PFSK-1 (cell line): ENCODE measurements around the gene HOXA13.

Source experiments
- POLR2AphosphoS5 ChIP-seq: IDR thresholded peaks from 2 replicates; pipeline ENCODE4 v1.6.1; 2012; ENCODE audit warnings: low read depth, mild to moderate bottlenecking, control low read depth, low read length, moderate library complexity
- REST ChIP-seq, 2 experiments: IDR thresholded peaks; 2 replicates each; pipeline versions ENCODE4 v1.6.1 to v1.8.0; 2011 to 2012; ENCODE audit warnings: low read depth in 2 of 2, low read length in 2 of 2, control low read depth in 1 of 2, inconsistent platforms in 1 of 2, mild to moderate bottlenecking in 1 of 2, moderate library complexity in 1 of 2; ENCODE audit not compliant: insufficient read depth in 1 of 2
- TAF1 ChIP-seq: IDR thresholded peaks from 2 replicates; pipeline ENCODE4 v1.6.1; 2012; ENCODE audit warnings: low read length, control low read depth, borderline replicate concordance; ENCODE audit not compliant: insufficient read depth

- TF ChIP-seq POLR2AphosphoS5, result no peak
- TF ChIP-seq REST (IDR thresholded peaks at IDR 0.05; ENCODE audit: insufficient read depth in 1 of 2, low read depth in 2 of 2, low read length in 2 of 2), result no peak
- no peak for TF ChIP-seq TAF1
Observed at GRCh38 chr7:27197137-27198042, 2.5 kb downstream of the HOXA13 start.
